Tibial nerve (tissue), 4 donors: Measurements from ENCODE around the gene ASB13. TPM values are rescaled to one million over a fixed set of nuclear protein-coding genes. Genes with fewer than 3 reads are reported as not detected.

Experiments
- DNase-seq, 2 donors: peaks; one replicate each; pipeline ENCODE4 v3.0.0-alpha.2; 2019; ENCODE audit warnings: low spot score in 2 of 2
- H3K27ac ChIP-seq, 4 donors: fragments of 200-600 bp; sonication (generic) in 3 of 4; one replicate each; pipeline ENCODE4 v1.5.1; 2017 to 2019; ENCODE audit warnings: mild to moderate bottlenecking in 1 of 4
- H3K27me3 ChIP-seq, 2 donors: fragments of 200-600 bp; sonication (generic) in 1 of 2; one replicate each; pipeline versions ENCODE4 v1.5.1 to v1.6.0; 2017 to 2019
- H3K36me3 ChIP-seq, 3 donors: fragments of 200-600 bp; sonication (generic); one replicate each; pipeline ENCODE4 v1.5.1; 2018 to 2019
- H3K4me1 ChIP-seq, 4 donors: fragments of 200-600 bp; sonication (generic) in 3 of 4; one replicate each; pipeline ENCODE4 v1.5.1; 2017 to 2019
- H3K4me3 ChIP-seq, 4 donors: fragments of 200-600 bp; sonication (generic) in 3 of 4; one replicate each; pipeline ENCODE4 v1.5.1; 2017 to 2019; ENCODE audit warnings: mild to moderate bottlenecking in 1 of 4, moderate library complexity in 1 of 4
- H3K9me3 ChIP-seq, 4 donors: fragments of 200-600 bp; sonication (generic) in 3 of 4; one replicate each; pipeline ENCODE4 v1.5.1; 2017 to 2019
- CTCF ChIP-seq, 5 experiments: fragments of 200-600 bp in 3 of 5; fragments of 450-650 bp in 2 of 5; sonication (generic) in 3 of 5; IDR thresholded peaks; one replicate each; pipeline ENCODE4 v1.5.1; 2016 to 2019; ENCODE audit warnings: antibody characterized with exemption in 5 of 5, mild to moderate bottlenecking in 3 of 5, moderate library complexity in 2 of 5
- EP300 ChIP-seq, 2 donors: sonication (generic); formaldehyde crosslinking; IDR thresholded peaks; one replicate each; pipeline ENCODE4 v1.6.1; 2017; ENCODE audit warnings: antibody characterized with exemption in 2 of 2, mild to moderate bottlenecking in 1 of 2
- POLR2A ChIP-seq, 2 donors: fragments of 450-650 bp; IDR thresholded peaks; one replicate each; pipeline ENCODE4 v1.6.1; 2017; ENCODE audit warnings: antibody characterized with exemption in 2 of 2, mild to moderate bottlenecking in 2 of 2, moderate library complexity in 2 of 2
- WGBS, 2 donors: methylation state at CpG; one replicate each; pipeline ENCODE4 v1.1.5; 2018; 5-methylcytosine and 5-hydroxymethylcytosine counted together
- total RNA-seq, 4 donors: library from RNA; depleted of rRNA; stranded (reverse); fragments of >200 nt; gene quantifications; one replicate each; pipeline ENCODE4 v1.1.0, GENCODE V29; 2016

ASB13 gene
- total RNA-seq, 4 donors from 2014 or later, result 18.3 to 39.2 (median 32.3) TPM

DNA sequence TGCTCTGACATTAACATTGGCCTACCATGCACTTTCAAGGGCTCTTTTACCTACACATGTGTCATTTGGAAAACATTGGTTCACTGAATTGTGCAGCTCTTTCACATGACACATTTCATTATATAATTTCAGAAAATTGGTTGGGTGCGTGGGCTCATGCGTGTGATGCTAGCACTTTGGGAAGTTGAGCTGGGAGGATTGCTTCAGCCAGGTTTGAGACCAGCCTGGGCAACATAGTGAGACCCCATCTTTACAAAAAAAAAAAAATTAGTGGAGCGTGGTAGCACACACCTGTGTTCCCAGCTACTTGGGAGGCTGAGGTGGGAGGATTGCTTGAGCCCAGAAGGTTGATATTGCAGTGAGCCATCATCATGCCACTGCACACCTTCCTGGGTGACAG lies 22.2 kb upstream of the ASB13 start:
- no peaks in the 10 kb centered on the region for H3K27me3 ChIP-seq
- H3K27ac ChIP-seq, result no peak overlapping the region
- H3K4me3 ChIP-seq, result no peak overlapping the region
- H3K9me3 ChIP-seq, result no peaks in the 10 kb centered on the region
- H3K4me1 ChIP-seq, result peaks cover 0 to 65% (median 13%) of the 10 kb centered on the region in 4 donors
- WGBS, 2 donors, result 94 to 99% methylated on average over 3 of the region's 3 CpGs
- no peaks in the 10 kb centered on the region for H3K36me3 ChIP-seq
- DNase-seq, result no peak
- no peak for TF ChIP-seq CTCF (IDR thresholded peaks at IDR 0.05)
- TF ChIP-seq POLR2A (IDR thresholded peaks at IDR 0.05), result no peak
- TF ChIP-seq EP300 (IDR thresholded peaks at IDR 0.05), result no peak

- Histone ChIP-seq H3K27me3 (no peaks in the 10 kb centered on the region), H3K36me3 (no peaks in the 10 kb centered on the region), H3K9me3 (no peaks in the 10 kb centered on the region), H3K4me3 (peak overlapping the region; percentile 77 to 96 (median 83)), H3K4me1 (peaks cover 0 to 43% (median 7%) of the 10 kb centered on the region in 4 donors), H3K27ac (peak overlapping the region in 3 of 4 donors; percentile 89 to 93 (median 91))
- no peak for DNase-seq
- peak in 1 of 5 experiments; percentile 2 for TF ChIP-seq CTCF (IDR thresholded peaks at IDR 0.05)
- TF ChIP-seq POLR2A (IDR thresholded peaks at IDR 0.05), result no peak
- 5 to 10% methylated on average over 10 of the region's 10 CpGs for WGBS, 2 donors
Measured at GRCh38 chr10:5685764-5686240, 19.4 kb upstream of the ASB13 start.

DNA sequence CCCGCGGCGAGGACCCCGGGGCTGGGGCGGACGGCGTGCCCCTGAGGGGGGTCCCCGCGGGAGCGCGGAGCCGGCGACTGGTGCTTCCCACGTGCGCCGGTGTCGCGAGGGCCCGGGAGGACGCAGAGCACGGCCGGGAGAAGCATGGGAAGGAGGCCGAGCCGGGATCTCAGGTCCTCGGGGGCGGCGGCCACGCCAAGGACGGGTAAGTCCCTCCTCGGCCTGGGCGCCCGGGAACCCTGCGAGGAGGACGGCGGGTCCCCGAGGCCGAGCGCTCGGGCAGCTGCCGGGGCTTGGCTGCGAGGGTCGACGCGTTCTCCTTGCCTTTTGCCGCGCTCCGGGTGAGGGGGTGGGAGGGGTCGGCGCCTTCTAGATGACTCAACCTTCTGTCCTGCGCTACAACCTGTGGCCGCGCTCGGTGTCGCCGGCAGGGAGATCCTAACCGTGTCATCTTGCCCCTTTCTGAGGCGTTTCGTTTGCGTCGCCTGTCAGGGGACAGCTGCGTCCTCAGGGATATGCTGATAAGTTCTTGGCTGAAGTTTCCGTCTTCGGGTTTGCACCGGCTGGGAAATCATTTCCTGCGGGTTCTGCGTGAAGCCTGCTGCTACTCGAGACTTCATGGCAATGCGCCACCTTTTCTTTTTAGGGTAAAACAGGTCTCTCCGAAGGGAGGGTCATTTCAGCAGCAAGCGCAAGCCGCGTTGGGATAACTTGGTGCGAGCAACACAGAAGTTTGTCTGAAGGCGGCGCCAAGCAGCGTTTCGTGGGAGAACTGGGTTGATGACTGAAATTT lies 18.8 kb upstream of the ASB13 start:
- Histone ChIP-seq H3K27ac (peak overlapping the region; percentile 47 to 93 (median 90)), H3K27me3 (no peaks in the 10 kb centered on the region), H3K4me3 (peak overlapping the region; percentile 77 to 96 (median 83)), H3K36me3 (no peaks in the 10 kb centered on the region), H3K4me1 (peaks cover 0 to 43% (median 7%) of the 10 kb centered on the region in 4 donors), H3K9me3 (no peaks in the 10 kb centered on the region)
- WGBS, 2 donors, result 0 to 1% methylated on average over 43 to 46 of the region's 77 CpGs
- TF ChIP-seq EP300 (IDR thresholded peaks at IDR 0.05) (no peak), POLR2A (IDR thresholded peaks at IDR 0.05) (peak in 1 of 2 donors; percentile 0), CTCF (IDR thresholded peaks at IDR 0.05) (peak; percentile 8 to 54 (median 28))
- DNase-seq, result peak; percentile 45 to 67

GRCh38 chr10:5684318-5684970 lies 18.0 kb upstream of the ASB13 start, which contains the start of gene TASOR2:
TASOR2 (plus strand) TSS chr10:5684838; CDS start chr10:5720643, 35,805 bp downstream.
- peaks cover 0 to 40% (median 7%) of the 10 kb centered on the region in 4 donors for H3K4me1 ChIP-seq
- TF ChIP-seq EP300 (IDR thresholded peaks at IDR 0.05), result peak; percentile 55 to 85
- no peak for TF ChIP-seq CTCF (IDR thresholded peaks at IDR 0.05)
- peak in 1 of 2 donors; percentile 35 for TF ChIP-seq POLR2A (IDR thresholded peaks at IDR 0.05)
- 1% methylated on average over 54 of the region's 54 CpGs for WGBS, 2 donors
- H3K27me3 ChIP-seq, result no peaks in the 10 kb centered on the region
- H3K9me3 ChIP-seq, result no peaks in the 10 kb centered on the region
- peak within 1 kb of the TSS; percentile 77 to 96 (median 83) for H3K4me3 ChIP-seq
- DNase-seq, result peak; percentile 89 to 92
- H3K27ac ChIP-seq, result peak within 1 kb of the TSS; percentile 47 to 93 (median 90)
- H3K36me3 ChIP-seq, result no peaks in the 10 kb centered on the region
